GM21447 (cell line): ENCODE data around the gene RGN.
"Not testable (repeated sequence)": the region's sequence is repeated elsewhere in the genome, so short reads cannot be mapped to it uniquely, and the experiment has no call there.

ENCODE experiments used
- ATAC-seq: cut with Tn5 transposase; IDR thresholded peaks from one replicate; pipeline ENCODE4 v1.9.1; 2021; ENCODE audit not compliant: unreplicated experiment

Gene RGN

GRCh38 chrX:47116551-47117110 is 38.4 kb downstream of the RGN start:
- ATAC-seq: not testable (repeated sequence)

- ATAC-seq: not testable (repeated sequence)
These were observed 46.2 kb downstream of the RGN start for GRCh38 chrX:47124466-47124865.

- peak; percentile 99 for ATAC-seq
These were observed 51.1 kb downstream of the RGN start for GRCh38 chrX:47129157-47129898.

GRCh38 chrX:47129899-47130358 is 51.7 kb downstream of the RGN start:
- ATAC-seq: no peak

- no peak for ATAC-seq
These were observed 55.2 kb downstream of the RGN start for GRCh38 chrX:47133493-47133892.

GRCh38 chrX:47135650-47136049 is 57.4 kb downstream of the RGN start:
- ATAC-seq: not testable (repeated sequence)

- no peak for ATAC-seq
These were observed 59.9 kb downstream of the RGN start for GRCh38 chrX:47138171-47138570.
